GM18508 (cell line): ENCODE measurements around the gene KAZN.

Experiments
- ATAC-seq: cut with Tn5 transposase; IDR thresholded peaks from one replicate; pipeline ENCODE4 v1.9.1; 2021; ENCODE audit warnings: moderate number of reproducible peaks; ENCODE audit not compliant: insufficient read depth, unreplicated experiment

KAZN gene

GRCh38 chr1:15103906-15104305, 505.4 kb downstream of the KAZN start:
- ATAC-seq = no peak

- no peak for ATAC-seq
Observed at GRCh38 chr1:15104768-15105167, 506.3 kb downstream of the KAZN start.

GRCh38 chr1:15106608-15107007, 508.1 kb downstream of the KAZN start:
- no peak for ATAC-seq

GRCh38 chr1:15107058-15107687, 508.7 kb downstream of the KAZN start:
- no peak for ATAC-seq

GRCh38 chr1:15107911-15108310, 509.4 kb downstream of the KAZN start:
- ATAC-seq = no peak

- ATAC-seq = no peak
Observed at GRCh38 chr1:15110128-15110866, 511.8 kb downstream of the KAZN start.

GRCh38 chr1:15110867-15111230, 512.4 kb downstream of the KAZN start:
- no peak for ATAC-seq

GRCh38 chr1:15113146-15113545, 514.7 kb downstream of the KAZN start:
- ATAC-seq = no peak

GRCh38 chr1:15114884-15115283, 516.4 kb downstream of the KAZN start:
- ATAC-seq = no peak

GRCh38 chr1:15115542-15116330, 517.3 kb downstream of the KAZN start:
- no peak for ATAC-seq

- ATAC-seq = no peak
Observed at GRCh38 chr1:15116966-15117365, 518.5 kb downstream of the KAZN start.

- no peak for ATAC-seq
Observed at GRCh38 chr1:15117671-15118325, 519.3 kb downstream of the KAZN start.

GRCh38 chr1:15118579-15118978, 520.1 kb downstream of the KAZN start:
- no peak for ATAC-seq

GRCh38 chr1:15120251-15120945, 521.9 kb downstream of the KAZN start:
- ATAC-seq = no peak

GRCh38 chr1:15122331-15122730, 523.8 kb downstream of the KAZN start:
- no peak for ATAC-seq

GRCh38 chr1:15123270-15123669, 524.8 kb downstream of the KAZN start:
- no peak for ATAC-seq

GRCh38 chr1:15123925-15124324, 525.4 kb downstream of the KAZN start:
- no peak for ATAC-seq

- no peak for ATAC-seq
Observed at GRCh38 chr1:15124362-15125100, 526.0 kb downstream of the KAZN start.

GRCh38 chr1:15125101-15125745, 526.7 kb downstream of the KAZN start:
- no peak for ATAC-seq
